ENCODE results near the gene ZSCAN5B.
"Not testable (repeated sequence)": the region's sequence is repeated elsewhere in the genome, so short reads cannot be mapped to it uniquely, and the experiment has no call there.

Gene ZSCAN5B

DNA sequence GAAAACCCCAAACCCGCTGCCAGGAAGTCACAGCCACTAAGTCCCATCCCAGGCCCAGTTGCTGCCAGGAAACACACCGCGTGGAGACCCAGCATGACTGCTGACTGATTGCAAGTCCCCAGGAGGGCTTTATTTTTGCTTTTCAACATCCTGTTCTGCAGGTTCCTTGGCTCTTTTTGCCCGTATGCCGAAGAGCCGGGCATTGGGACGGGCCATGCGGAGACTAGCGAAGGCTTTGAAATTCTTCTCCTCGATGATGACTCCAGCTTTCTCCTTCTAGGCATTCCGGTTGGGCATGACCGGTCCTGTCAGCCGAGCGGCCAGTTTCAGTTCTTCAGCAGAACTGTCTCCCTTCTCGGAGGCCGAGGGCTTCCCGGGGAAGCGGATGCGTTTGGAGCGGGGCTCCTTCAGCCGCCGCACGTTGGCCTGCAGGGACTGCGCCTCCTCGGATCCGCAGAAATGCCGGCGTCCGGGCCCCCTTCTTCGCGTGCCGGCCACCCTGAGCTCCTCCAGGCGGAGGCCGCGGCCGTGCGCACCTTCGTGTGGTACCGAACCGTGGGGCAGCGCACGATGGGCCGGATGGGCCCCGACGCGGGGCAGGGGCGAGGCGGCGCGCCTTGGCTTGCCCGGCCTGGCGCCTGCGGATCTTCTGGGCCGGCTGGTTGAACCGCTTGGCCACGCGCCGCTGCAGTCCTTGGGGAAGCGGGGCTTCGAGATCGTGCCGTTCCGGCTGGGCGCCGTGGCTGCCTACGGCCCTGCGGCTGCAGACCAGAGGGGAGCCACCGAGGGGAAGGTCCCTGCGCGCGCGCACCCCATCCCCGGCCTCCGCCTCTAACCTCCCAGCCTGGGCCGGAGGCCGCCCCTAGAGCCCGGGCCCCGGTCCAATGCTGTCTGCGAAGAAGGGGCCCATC, 19.7 kb upstream of the ZSCAN5B start:
- DNase-seq (ENCODE audit: insufficient read length, low spot score) (no peak), FAIRE-seq (no peak)
- TF ChIP-seq, protein P1, sequence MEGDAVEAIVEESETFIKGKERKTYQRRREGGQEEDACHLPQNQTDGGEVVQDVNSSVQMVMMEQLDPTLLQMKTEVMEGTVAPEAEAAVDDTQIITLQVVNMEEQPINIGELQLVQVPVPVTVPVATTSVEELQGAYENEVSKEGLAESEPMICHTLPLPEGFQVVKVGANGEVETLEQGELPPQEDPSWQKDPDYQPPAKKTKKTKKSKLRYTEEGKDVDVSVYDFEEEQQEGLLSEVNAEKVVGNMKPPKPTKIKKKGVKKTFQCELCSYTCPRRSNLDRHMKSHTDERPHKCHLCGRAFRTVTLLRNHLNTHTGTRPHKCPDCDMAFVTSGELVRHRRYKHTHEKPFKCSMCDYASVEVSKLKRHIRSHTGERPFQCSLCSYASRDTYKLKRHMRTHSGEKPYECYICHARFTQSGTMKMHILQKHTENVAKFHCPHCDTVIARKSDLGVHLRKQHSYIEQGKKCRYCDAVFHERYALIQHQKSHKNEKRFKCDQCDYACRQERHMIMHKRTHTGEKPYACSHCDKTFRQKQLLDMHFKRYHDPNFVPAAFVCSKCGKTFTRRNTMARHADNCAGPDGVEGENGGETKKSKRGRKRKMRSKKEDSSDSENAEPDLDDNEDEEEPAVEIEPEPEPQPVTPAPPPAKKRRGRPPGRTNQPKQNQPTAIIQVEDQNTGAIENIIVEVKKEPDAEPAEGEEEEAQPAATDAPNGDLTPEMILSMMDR (IDR thresholded peaks at IDR 0.05; ENCODE audit: insufficient read depth, missing control alignments): no peak

DNA sequence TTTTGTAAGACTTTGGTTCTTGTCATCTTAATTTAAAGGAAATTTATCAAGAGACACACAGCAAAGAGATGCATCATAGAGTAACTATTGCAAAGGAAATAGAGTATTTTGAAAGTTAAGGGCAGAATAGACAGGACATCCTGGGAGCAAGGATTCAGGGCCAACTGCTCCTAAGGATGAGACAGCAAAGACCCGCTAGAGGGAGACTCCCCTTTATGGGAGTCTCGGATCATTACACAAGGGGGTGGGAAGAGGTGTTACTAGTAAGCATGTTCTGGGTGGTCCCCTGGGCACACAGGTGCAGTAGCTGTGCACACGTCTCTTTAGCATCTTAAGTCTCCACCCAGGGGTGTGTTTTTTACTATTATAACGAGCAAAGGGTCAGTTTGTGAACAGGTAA, 14.1 kb upstream of the ZSCAN5B start:
- TF ChIP-seq, protein P1 (IDR thresholded peaks at IDR 0.05; ENCODE audit: insufficient read depth, missing control alignments): no peak
- DNase-seq (ENCODE audit: insufficient read length, low spot score) (no peak), FAIRE-seq (no peak)

DNA sequence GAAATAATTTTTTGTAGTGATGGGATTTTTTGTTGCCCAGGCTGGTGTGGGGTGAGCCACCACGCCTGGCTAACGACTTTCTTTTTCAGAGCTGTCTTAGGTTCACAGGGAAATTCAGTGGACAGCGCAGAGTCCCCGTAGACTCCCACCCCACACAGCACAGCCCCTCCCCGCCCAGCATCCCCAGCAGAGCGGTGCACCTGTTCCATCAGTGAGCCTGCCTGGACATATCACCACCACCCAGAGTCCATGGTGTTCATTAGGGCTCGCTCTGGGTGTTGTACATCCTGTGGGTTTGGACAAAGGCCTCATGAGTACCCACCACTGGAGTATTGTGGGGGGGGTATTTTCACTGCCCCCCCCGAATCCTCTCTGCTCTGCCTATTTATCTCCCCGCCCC, 12.5 kb upstream of the ZSCAN5B start:
- FAIRE-seq; DNase-seq (ENCODE audit: insufficient read length, low spot score): not testable (repeated sequence)

DNA sequence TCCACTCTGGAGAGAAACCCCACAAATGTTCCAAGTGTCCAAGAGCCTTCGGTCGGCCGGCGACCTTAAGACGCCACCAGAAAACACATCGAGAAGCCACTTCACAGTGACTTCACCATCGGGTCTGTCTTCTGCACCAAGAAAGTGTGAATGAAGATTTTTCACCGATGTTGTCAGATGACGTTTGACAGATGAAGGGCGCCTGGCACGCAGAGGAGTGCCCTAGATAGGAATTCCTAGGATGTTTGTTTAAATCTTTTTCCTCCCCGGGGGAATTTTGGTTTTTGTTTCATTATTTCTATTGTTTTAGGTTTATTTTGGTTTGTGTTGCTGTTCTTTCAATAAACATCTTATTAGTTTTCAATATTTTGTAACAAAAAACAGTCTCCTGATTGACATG, 11.5 kb upstream of the ZSCAN5B start:
- DNase-seq (ENCODE audit: insufficient read length, low spot score) (no peak), FAIRE-seq (no peak)
- TF ChIP-seq, protein P1 (IDR thresholded peaks at IDR 0.05; ENCODE audit: insufficient read depth, missing control alignments): no peak

DNA sequence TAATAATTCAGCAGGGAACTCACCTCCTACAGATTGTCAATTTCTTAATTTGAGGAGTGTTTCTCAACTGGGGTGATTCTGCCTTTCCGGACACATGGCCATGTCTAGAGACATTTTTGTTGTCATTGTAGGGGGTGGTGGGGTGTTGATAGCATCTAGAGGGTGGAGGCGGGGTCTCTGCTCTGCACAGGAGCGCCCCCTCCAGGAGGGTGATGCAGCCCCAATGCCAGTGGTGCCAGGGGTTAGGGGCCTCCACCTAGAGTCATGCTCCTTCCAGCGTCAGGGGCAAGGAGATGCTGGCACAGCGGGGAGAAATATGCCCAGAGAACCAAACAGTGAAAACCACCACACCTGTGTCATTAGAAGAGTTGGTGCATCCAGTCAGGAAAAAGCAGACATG, 10.0 kb upstream of the ZSCAN5B start:
- not testable (repeated sequence) for FAIRE-seq; DNase-seq (ENCODE audit: insufficient read length, low spot score)

DNA sequence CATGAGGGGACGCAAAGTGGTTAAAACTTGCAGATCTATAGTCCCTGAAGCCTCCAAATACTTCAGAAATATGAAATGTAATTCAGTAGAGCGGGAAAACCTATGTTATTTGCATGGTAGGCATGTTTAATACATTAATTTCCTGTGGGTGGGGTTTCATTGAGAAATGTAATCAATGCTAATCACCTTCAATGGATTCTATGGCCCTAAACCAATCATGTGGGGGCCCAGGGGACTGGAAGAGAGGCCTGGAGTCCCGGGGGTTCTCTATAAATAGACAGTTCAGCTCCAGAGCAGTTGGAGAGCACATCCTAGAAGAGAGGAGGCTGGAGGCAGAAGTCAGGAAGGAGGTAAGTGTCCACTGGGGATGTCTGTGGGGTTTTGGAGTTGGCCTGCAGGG, 4.4 kb upstream of the ZSCAN5B start, which contains the start of gene ZSCAN5C:
TSS of gene ZSCAN5C (plus strand) at position 301 of the 400 bp plus-strand sequence. CDS start 3,641 bp downstream, outside the sequence.
- TF ChIP-seq, protein P1 (IDR thresholded peaks at IDR 0.05; ENCODE audit: insufficient read depth, missing control alignments): no peak
- no peak for FAIRE-seq
- DNase-seq (ENCODE audit: insufficient read length, low spot score): no peak

DNA sequence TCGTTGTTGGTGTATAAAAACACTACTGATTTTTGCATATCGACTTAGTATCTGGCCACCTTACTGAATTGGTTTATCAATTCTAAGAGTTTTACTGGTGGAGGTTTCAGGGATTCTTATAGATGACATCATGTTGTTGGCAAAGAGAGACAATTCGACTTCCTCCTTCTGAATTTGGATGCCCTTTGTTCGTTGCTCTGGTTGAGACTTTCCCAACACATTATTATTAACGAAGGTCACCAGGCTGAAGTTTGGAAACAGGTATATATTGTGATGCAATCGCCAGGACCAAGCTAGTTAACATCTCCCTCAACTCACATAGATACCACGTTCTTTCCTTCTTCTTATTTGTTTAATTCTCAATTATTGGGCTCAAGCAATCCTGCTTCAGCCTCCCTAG, 2.1 kb upstream of the ZSCAN5B start:
- no peak for FAIRE-seq
- TF ChIP-seq, protein P1 (IDR thresholded peaks at IDR 0.05; ENCODE audit: insufficient read depth, missing control alignments): no peak

DNA sequence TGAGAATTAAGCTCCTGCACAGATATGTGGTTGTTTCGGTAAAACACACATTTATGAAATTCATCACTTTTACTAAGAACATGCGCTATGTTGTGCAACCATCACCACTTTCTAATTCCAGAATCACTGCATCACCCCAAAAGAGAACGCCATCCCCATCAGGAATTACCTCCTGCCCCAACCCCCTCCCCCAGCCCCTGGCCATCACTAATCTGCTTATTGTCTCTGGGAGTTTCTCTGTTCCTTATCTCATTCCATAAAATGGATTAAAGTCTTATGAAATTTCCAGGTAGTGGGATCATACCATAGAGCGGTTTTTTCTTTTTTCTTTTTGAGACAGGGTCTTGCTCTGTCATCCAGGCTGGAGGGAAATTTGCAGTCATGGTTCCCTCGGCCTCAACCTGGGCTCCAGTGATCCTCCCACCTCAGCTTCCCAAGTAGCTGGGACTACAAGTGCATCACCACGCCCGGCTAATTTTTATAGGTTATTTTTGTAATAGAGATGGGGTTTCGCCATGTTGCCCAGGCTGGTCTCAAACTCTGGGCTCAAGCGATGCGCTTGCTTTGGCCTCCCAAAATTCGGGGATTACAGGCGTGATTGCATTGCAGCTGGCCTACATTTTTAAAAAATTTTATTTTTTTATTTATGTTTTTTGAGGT, 3.5 kb downstream of the ZSCAN5B start:
- TF ChIP-seq, protein P1 (IDR thresholded peaks at IDR 0.05; ENCODE audit: insufficient read depth, missing control alignments): no peak
- peak; percentile 73 for DNase-seq (ENCODE audit: insufficient read length, low spot score)
- FAIRE-seq: no peak

More for the DNA sequence above, 2.1 kb upstream of the ZSCAN5B start:
- no peak for DNase-seq (ENCODE audit: insufficient read length, low spot score)

Measured in D721Med (cell line).